GM18907 (cell line): ENCODE measurements around the gene CDC42EP1.
"Not testable (repeated sequence)": the region's sequence is repeated elsewhere in the genome, so short reads cannot be mapped to it uniquely, and the experiment has no call there.

Experiments
- ATAC-seq: cut with Tn5 transposase; IDR thresholded peaks from one replicate; pipeline ENCODE4 v1.9.1; 2021; ENCODE audit warnings: mild to moderate bottlenecking, moderate library complexity; ENCODE audit not compliant: unreplicated experiment

The CDC42EP1 gene

GRCh38 chr22:37609240-37610152, 49.2 kb downstream of the CDC42EP1 start:
- ATAC-seq = no peak

GRCh38 chr22:37610153-37610475, 49.8 kb downstream of the CDC42EP1 start:
- ATAC-seq = not testable (repeated sequence)

- no peak for ATAC-seq
These were observed 50.3 kb downstream of the CDC42EP1 start for GRCh38 chr22:37610480-37611129.

GRCh38 chr22:37611207-37611606, 50.9 kb downstream of the CDC42EP1 start:
- no peak for ATAC-seq

GRCh38 chr22:37616201-37617083, 56.2 kb downstream of the CDC42EP1 start:
- no peak for ATAC-seq

- no peak for ATAC-seq
These were observed 57.2 kb downstream of the CDC42EP1 start for GRCh38 chr22:37617431-37617830.

GRCh38 chr22:37618072-37618656, 57.9 kb downstream of the CDC42EP1 start:
- ATAC-seq = no peak

- no peak for ATAC-seq
These were observed 58.4 kb downstream of the CDC42EP1 start for GRCh38 chr22:37618674-37619073.
